GM19328 (cell line): Measurements from ENCODE around the gene MVP.

Source experiments
- ATAC-seq: cut with Tn5 transposase; IDR thresholded peaks from one replicate; pipeline ENCODE4 v1.9.1; 2021; ENCODE audit warnings: mild to moderate bottlenecking, moderate library complexity; ENCODE audit not compliant: unreplicated experiment

Gene MVP

DNA sequence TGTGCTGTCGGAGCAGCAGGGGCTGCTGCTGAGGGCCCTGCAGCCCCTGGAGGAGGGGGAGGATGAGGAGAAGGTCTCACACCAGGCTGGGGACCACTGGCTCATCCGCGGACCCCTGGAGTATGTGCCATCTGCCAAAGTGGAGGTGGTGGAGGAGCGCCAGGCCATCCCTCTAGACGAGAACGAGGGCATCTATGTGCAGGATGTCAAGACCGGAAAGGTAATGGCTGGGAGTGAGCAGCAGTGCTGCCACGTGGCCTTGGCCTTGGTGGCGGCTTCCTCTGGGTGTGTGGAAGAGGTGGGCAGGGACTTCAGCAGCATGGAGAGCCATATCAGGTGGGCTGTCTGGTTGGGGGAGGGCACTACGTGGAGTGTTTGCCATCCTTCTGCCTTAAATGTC lies 20.0 kb downstream of the MVP start:
- ATAC-seq = no peak

DNA sequence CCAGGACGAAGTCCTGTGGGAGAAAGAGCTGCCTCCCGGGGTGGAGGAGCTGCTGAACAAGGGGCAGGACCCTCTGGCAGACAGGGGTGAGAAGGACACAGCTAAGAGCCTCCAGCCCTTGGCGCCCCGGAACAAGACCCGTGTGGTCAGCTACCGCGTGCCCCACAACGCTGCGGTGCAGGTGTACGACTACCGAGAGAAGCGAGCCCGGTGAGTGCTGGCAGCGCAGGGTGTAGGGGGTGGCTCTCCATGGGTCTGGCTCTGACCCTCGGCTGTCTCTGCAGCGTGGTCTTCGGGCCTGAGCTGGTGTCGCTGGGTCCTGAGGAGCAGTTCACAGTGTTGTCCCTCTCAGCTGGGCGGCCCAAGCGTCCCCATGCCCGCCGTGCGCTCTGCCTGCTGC lies 21.4 kb downstream of the MVP start:
- ATAC-seq = no peak

DNA sequence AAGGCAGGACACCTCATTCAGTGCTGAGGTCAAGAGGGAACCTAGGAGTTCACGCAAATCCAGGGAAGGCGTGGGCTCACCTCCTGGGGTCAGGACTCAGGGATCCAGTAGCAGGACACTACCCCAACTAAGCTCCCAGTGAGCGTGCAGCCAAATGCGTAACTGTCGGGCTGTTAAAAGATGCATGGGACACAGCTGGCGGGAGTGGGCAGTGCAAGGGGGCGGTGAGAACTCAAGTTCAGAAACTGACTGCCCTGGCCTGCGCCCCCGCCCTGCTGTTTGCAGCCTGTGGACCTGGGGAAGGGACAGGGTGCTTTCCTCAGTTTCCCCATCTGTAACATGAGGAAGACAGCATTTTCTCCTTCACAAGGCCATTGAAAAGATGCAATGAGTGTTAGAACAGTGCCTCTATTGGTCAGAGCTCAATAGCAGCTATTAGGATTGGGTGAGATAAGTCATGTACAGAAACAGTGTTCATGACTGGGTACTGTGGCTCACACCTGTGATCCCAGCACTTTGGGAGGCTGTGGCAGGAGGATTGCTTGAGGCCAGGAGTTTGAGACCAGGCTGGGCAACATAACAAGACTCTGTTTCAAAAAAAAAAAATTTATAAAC lies 22.6 kb downstream of the MVP start:
- no peak for ATAC-seq

DNA sequence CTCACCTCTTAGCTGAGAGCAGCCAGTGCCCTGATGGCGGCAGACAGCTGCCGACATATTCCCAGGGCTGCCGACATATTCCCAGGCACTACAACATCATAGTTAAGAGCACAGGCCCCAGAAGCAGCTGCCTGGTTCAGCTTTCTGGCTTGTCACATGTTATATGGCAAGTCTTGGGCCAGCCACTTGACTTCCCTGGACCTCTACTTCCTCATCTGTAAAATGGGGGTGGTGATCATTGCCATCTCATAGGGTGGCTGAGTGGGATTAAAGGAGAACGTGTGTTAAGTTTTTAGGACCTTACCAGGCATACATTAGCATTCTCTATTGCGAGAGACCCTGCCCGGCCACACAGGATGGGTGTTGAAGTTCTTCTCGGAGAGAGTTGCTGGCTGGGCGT lies 23.7 kb downstream of the MVP start:
- ATAC-seq = no peak

DNA sequence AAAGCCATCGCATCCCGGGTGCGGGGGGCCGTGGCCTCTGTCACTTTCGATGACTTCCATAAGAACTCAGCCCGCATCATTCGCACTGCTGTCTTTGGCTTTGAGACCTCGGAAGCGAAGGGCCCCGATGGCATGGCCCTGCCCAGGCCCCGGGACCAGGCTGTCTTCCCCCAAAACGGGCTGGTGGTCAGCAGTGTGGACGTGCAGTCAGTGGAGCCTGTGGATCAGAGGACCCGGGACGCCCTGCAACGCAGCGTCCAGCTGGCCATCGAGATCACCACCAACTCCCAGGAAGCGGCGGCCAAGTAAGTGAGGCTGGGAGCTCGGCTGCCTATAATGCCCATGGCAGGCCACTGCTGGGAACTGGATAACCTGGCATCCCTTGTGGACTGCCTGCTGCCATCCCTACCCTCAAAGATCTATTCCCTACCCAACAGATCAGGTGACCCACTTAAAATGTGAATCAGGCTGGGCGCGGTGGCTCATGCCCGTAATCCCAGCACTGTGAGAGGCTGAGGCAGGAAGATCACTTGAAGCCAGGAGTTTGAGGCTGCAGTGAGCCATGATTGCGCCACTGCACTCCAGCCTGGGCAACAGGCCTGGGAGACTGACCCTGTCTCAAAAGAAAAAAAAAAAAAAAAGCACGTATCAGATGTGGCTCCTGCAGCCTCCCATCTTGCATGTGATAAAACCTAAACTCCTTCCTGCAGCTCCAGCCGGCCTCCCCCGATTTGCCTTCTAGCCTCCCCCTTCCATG lies 24.5 kb downstream of the MVP start:
- ATAC-seq = no peak

DNA sequence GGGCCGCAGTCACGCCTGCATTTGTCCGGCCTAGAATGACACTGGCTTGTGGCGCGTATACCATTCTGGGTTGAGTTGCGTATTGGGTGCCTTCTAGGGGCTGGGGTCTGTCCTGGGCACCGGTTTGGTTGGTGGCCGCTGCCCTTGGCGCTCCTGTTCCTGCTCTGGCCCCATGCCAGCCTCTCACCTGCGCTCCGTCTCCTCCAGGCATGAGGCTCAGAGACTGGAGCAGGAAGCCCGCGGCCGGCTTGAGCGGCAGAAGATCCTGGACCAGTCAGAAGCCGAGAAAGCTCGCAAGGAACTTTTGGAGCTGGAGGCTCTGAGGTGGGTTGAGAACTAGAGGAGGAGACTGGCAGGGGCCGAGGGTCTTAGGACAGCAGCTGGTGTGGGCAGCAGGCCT lies 25.4 kb downstream of the MVP start:
- ATAC-seq = no peak

DNA sequence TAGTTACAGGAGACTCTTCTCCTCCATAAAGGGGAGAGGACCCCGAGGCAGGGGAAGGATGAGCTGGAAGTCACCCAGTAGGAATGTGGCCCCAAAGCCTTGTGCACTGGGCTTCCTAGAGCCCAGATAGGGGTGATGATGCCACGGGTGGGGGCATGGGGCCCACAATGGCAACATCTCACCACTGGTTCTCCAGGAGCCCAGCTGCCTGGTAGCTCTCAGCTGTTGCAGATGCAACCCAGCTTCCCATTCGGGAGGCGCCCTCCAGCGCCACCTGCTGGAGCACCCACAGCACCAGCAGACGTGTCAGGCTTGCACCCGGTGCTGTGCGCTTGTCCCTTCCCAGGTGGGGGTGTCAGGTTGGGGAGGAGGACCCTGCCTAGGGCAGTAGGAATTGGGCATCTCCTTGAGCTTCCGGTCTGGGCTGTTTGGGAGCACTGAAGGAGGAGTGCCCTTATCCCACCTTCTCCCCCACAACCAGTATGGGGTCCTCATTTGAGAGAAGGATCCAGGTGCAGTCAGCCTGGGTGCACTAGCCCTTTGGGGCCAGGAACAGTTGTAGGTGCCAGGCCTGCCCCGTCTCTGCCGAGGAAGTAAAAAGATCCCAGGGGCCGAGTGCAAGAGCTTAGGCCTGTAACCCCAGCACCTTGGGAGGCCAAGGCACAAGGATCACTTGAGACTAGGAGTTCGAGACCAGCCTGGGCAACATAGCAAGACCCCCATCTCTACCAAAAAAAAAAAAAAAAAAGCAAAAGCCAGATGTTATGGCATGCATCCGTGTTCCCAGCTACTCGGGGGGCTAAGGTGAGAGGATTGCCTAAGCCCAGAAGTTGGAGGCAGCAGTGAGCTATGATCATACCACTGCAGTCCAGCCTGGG lies 28.4 kb downstream of the MVP start:
- no peak for ATAC-seq

DNA sequence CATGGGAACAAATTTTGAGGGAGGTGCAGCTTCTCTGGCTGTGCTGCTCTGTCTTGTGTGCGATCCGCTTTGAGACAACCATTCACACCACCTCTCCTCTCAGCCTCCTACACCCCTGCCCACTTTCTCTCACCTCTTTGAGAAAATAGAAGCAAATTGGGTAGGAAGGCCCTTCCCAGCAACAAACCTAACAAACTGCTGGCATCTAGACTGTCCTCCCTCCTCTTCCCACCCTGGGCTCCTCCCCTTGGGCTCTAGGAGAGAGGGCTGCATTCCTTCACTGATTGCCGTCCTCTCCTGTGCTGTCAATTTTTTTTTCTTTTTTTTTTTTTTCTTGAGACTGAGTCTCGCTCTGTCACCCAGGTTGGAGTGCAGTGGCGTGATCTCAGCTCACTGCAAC lies 29.2 kb downstream of the MVP start:
- no peak for ATAC-seq

DNA sequence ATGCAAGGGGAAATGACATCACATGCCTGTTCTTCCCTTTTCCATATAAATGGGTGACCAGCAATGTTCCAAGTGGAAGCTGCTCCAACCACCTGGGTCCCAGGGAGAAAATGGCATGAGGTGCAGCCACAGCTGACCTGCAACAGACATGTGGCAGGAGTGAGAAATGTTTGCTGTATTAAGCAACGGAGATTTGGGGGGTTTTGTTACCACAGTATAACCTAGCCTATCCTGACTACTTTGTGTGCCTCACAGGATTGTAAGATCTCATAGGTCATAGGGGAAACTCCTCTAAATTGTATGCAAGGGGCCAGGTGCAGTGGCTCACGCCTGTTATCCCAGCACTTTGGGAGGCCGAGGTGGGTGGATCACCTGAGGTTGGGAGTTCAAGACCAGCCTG lies 30.7 kb downstream of the MVP start:
- no peak for ATAC-seq

DNA sequence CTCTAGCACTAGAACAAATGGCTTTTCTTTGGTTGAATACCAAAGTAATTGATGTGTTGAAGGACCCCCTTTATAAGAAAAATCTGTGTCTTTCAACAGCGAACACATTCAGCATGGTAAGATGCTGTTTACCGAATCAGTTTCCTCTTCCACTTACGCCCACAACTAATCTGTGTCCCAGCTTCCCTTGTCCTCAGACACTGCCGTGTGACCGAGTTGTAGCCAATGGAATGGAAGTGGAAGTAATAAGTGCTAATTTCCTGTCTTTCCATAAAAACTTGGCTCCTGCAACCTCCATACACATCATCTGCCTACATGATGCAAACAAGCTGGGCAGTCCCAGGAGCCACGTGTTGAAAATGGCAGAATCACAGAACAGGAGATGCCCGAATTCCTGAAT lies 32.4 kb downstream of the MVP start:
- ATAC-seq = no peak

DNA sequence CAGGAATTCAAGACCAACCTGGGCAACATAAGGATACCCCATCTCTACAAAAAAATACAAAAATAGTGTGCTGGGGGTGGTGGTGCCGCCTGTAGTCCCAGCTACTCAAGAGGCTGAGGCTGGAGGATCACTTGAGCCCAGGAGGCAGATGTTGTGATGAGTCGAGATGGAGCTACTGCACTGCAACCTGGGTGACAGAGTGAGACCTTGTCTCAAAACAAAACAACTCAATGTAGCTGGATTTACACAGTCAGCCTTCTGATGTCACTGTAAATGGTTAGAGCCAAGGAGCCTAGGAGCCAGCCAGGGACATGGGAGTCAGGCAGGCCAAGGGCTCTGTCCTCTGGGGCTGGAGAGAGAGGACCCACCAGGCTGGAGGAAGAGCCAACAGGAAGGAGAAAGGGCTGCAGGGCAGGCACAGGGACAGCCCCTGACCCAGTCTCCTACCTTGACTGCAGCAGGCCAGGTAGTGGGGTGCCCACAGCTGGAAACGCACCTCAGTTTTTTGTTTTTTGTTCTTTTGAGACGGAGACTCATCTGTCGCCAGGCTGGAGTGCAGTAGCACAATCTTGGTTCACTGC lies 34.3 kb downstream of the MVP start:
- ATAC-seq = no peak

DNA sequence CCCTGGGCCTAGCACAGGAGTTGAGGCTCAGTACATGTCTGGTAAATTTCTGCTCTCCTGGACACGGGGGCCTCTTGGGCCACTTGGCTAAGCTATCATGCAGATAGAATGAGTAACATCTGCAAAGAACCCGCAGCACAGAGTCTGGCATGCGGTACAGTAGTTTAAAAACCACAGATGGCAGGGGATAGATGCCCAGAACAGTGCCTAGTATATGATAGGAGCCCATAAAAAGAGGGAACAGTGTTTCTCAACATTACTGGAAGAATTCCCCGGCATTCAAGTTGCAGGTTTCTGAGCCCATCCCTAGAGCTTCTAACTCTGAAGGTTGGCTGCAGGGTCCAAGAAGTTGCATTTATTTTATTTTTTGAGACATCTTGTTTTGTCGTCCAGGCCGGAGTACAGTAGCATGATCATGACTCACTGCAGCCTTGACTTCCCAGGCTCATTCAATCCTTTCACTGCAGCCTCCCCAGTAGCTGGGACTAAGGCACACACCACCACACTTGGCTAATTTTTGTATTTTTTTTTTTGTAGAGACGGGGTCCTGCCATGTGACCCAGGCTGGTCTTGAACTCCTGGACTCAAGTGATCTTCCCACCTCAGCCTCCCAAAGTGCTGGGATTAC lies 37.0 kb downstream of the MVP start:
- no peak for ATAC-seq

DNA sequence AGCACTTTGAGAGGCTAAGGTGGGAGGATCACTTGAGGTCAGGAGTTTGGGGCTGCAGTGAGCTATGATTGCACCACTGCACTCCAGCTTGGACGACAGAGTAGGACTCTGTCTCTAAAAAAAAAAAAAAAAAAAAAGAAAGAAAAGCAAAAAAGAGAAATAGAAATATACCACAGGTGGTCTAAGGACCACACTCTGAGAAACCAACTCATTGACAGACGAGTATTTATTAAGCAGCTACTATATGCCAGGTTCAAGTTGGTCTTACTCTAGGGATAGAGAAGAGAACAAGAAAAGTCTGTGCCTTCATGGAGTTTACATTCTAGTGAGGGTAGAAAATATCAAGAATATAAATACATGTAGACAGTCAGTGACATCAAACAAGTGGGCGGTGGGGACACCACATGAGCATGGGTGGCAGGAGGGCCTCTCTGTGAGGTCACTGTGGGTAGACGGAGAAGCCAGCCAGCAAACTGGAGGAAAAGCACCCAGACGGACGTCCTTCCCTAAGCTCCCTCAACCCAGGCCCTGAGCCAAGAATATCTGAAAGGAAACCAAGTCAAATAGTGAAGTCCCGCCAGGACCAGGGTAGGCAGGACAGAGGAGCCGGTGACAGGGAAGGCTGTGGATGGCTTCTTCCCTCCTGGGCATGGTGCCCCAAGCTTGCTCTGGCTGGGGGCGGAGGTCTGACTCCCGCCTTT lies 38.0 kb downstream of the MVP start:
- no peak for ATAC-seq

DNA sequence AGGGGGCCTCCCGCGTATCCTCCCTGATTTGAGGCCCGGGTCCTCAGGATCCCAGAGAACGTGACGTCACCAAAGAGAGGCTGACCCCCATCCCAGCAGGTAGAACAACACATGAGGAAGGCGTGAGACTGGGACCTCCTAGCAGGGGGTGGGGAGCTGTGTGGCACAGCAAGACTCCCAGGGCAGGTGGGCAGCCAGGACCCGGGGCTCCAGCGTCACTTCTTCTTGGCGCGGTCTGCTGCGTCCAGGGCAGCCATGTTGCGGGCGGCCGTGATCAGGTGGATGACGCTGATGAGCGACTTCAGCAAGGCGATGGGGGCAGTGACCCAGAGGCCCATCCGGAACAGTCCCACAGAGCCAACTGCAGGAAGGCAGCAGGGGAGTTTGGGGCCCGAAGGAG lies 38.7 kb downstream of the MVP start:
- ATAC-seq = no peak

DNA sequence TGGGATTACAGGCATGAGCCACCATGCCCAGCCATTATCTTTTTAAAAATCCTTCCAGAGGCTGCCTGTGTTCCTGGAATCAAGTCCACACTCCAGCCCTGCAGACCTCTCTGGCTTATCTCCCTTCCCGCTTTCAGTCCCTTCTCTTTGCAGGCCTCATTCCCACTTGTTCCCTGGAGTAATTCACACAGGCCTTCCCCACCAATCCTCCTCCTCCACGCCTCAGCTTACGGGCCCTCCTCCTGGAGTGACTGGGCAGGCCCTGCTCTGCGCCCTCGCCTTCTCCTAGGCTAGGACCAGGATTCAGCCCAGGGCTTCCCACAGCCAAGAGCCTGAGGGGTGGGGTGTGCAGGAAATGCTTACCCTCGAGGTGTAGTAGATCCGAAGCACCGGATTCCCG lies 40.0 kb downstream of the MVP start:
- no peak for ATAC-seq

DNA sequence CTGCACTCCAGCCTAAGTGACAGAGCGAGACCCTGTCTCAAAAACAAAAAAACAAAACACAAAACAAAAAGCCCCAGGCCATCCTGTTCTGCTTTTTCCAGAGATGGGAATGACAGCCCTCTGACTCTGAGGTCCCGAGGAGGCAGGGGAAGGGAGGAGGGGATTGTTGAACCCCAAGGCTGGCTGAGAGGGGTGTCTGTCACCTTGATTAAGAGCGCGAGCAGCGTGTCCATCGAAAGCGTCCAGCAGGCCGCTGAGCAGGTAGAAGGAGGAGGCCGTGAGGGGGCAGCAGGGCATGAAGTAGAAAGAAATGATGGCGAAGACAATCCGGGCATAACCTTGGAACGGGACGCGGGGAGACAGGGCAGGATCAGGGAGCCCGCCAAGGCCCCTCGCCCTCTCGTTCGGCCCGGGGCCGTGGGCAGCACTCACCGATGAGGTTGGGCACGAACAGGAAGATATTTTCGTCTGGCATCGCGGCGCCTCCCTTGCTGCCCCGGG lies 42.2 kb downstream of the MVP start:
- no peak for ATAC-seq

DNA sequence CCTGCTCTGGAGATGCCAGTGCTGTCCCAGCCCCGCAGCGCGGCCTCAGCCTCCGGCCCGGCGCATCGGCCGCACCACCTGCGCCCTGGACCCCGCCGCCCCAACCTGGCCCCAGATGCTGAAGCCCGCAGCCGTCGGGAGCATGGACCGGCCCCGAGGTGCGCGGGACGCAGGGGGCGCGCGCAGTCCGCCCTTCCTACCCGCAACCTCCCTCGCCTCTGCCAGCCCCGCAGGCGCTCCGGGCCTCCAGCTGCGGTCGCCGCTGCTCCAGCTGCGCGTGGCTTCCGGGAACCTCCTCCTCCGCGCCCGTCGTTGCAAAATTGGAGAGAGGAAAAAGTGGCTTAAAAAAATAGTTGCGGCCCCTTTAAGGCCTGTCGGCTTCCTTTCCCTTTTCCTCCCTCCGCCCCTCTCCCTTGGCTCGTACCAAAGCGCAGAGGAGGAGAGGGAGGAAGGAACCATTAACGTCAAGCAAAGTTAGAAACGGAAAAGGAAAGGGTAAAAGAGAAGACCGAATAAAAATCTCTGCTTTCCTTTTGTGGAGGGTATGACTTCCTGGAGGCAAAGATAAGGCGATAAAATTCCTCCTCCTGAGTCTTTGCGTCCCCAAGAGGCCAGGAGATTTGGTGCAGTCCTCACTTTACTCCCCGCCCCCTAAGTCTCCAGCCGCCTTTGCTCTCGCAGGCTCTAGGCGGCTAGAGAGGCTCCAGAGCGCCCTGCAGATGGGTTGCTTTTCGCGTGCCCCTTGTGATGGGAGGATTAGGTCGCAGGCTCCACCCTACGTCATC lies 42.8 kb downstream of the MVP start, which contains the start of gene CDIPT:
Gene CDIPT (minus strand): TSS at position 343 of the 785 bp plus-strand sequence. CDS start 369 bp downstream, outside the sequence.
- ATAC-seq = peak; percentile 85

DNA sequence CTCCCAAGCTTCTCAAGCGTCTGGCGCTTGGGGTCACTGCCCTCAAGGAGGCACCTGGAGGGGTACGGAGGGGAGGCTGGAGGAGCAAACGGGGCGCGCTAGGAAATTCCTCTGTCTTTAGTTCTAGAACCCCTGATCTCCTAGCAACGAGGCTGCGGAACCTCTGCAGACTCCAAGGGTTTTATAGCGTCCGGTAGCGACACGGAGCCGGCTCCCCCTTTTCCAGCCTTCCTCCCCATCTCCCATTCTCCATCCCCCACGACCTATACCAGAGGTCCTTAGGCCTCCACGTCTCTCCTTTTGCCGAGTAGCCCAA lies 43.4 kb downstream of the MVP start:
- ATAC-seq = no peak

DNA sequence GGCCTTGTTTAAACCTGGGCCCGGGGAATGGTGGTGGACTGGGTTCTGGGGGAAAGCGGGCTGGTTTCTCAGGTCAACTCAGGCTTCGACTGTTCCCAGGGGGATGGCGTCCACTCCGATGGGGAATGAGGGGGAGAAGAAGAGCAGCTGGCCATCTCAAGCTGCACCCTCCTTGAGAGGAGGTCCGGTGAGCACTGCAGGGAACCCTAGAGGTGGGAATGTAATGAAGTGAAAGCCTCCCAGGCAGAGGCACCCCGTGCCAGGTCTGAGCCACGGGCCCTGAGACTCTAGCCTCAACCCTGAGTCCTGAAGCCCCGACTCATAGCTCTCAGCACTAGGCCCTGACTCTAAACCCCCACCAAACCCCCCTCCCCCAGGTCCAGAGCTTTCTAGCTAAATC lies 43.9 kb downstream of the MVP start:
- no peak for ATAC-seq
